BLaER1 treated with 17β-estradiol and CSF1 and Interleukin-3, amounts not matched to agents 10 nM and 100 nM (cell line): ENCODE measurements around the gene CCDC159.
A peak's percentile ranks its signal among the peaks of the same experiment; 100 is the strongest.
"Not testable (repeated sequence)": the region's sequence is repeated elsewhere in the genome, so short reads cannot be mapped to it uniquely, and the experiment has no call there.

Experiments
- H3K27ac ChIP-seq, 11 experiments: shearing (Covaris generic); formaldehyde crosslinking; 2 replicates each; pipeline ENCODE4 v1.8.1; 2022
- H3K27me3 ChIP-seq, 11 experiments: shearing (Covaris generic); formaldehyde crosslinking; 2 replicates each; pipeline ENCODE4 v1.8.1; 2022
- H3K36me3 ChIP-seq, 11 experiments: shearing (Covaris generic); formaldehyde crosslinking; 2 replicates each; pipeline ENCODE4 v1.8.1; 2022
- H3K4me1 ChIP-seq, 10 experiments: shearing (Covaris generic); formaldehyde crosslinking; 2 replicates each; pipeline ENCODE4 v1.8.1; 2022
- H3K4me2 ChIP-seq, 11 experiments: shearing (Covaris generic); formaldehyde crosslinking; 2 replicates each; pipeline ENCODE4 v1.8.1; 2022
- H3K4me3 ChIP-seq, 10 experiments: shearing (Covaris generic); formaldehyde crosslinking; 2 replicates each; pipeline ENCODE4 v1.8.1; 2022
- H3K9ac ChIP-seq, 11 experiments: shearing (Covaris generic); formaldehyde crosslinking; 2 replicates each; pipeline ENCODE4 v1.8.1; 2022
- H3K9me3 ChIP-seq, 11 experiments: shearing (Covaris generic); formaldehyde crosslinking; replicated peaks in 1 of 11; 2 replicates each; pipeline ENCODE4 v1.8.1; 2022
- H4K20me1 ChIP-seq, 11 experiments: shearing (Covaris generic); formaldehyde crosslinking; 2 replicates each; pipeline ENCODE4 v1.8.1; 2022
- Cebpa-rat ChIP-seq, 11 experiments: shearing (Covaris generic); IDR thresholded peaks; 2 replicates each; pipeline ENCODE4 v1.8.1; 2022

Gene CCDC159

DNA sequence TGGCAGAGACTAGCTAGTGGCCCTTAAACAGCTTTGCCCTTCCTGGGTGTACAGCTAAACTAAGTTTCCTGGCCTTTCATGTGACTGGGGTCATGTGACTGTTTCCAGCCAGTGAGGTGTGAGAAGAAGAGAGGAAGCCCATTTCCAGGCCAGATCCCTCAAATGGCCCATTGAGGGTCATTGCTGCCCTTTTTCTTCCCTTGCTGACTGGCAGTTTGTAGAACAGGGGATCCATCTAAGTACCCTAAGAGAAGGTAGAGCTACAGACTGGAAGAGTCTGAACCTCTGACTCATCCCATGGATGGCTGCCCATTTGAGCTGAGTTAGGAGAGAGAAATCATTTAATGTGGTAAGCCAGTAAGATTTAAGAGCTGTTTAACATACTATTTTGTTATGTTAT lies 30.9 kb downstream of the CCDC159 start:
- Histone ChIP-seq H3K4me1 (peaks cover 61 to 79% (median 69%) of the 10 kb centered on the region in 10 experiments), H3K9ac (peak overlapping the region in 6 of 11 experiments; percentile 13 to 49 (median 29); a peak in 7 of 22 replicates)

GRCh38 chr19:11377756-11378155 lies 31.4 kb downstream of the CCDC159 start:
- Histone ChIP-seq H3K27ac (peak overlapping the region in 10 of 11 experiments; percentile 33 to 95 (median 68); a peak in 18 of 22 replicates), H3K9ac (peak overlapping the region in 8 of 11 experiments; percentile 7 to 50 (median 37); a peak in 12 of 22 replicates)

More for the DNA sequence above, 30.9 kb downstream of the CCDC159 start:
- no peaks in the 10 kb centered on the region for H3K27me3 ChIP-seq
- H4K20me1 ChIP-seq: peaks cover 0 to 12% (median 0%) of the 10 kb centered on the region in 11 experiments; a peak in 4 of 22 replicates
- H3K27ac ChIP-seq: peak overlapping the region; percentile 33 to 95 (median 67); a peak in 20 of 22 replicates
- H3K9me3 ChIP-seq: no peaks in the 10 kb centered on the region
- H3K36me3 ChIP-seq: peaks cover 0 to 21% (median 0%) of the 10 kb centered on the region in 11 experiments; a peak in 3 of 22 replicates
- H3K4me2 ChIP-seq: peak overlapping the region; percentile 71 to 100 (median 99)
- H3K4me3 ChIP-seq: peak overlapping the region in 1 of 10 experiments; percentile 76; a peak in 2 of 20 replicates
- no peak for TF ChIP-seq Cebpa-rat (IDR thresholded peaks at IDR 0.05)

DNA sequence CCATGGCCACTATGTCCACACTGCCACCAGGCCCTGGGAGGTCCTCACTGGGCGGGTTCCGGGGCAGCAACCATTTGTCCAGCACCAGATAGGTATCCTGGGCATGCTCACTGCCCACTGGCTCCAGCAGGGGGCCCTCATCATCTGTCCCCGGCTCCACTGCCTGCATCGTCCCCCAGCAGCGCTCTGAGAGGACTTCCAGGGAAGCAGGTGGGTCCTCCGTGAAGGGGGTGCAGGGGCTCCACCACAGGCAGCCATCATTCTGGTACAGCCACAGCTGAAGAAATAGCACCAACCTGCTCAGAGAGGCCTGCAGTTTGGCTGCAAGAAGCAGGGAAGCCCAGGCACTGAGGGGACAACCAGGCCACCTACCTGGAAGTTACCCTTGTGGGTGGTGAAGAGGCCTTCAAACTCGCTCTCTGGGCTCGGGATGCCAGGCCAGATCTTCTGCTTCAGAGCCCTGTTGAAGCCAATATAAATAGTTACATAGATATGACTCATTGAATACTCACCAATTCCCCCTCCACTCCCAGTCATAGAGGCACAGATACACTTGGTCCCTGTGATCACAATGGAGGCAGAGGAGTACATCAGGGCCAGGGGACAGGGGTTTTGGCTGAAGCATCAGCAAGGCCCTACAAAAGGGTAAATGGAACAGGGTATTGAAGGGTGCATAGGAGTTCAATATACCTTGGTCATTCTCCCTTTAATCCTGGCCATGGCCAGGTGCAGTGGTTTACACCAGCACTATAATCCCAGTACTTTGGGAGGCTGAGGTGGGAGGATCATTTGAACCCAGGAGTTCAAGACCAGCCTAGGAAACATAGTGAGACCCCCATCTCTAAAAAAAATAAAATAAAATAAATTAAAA lies 32.2 kb downstream of the CCDC159 start:
- no peak for TF ChIP-seq Cebpa-rat (IDR thresholded peaks at IDR 0.05)
- H3K36me3 ChIP-seq: peaks cover 0 to 21% (median 0%) of the 10 kb centered on the region in 11 experiments; a peak in 3 of 22 replicates
- peaks cover 59 to 82% (median 72%) of the 10 kb centered on the region in 10 experiments for H3K4me1 ChIP-seq
- H3K4me2 ChIP-seq: peak overlapping the region; percentile 71 to 100 (median 99)
- H3K27ac ChIP-seq: peak overlapping the region in 9 of 11 experiments; percentile 33 to 95 (median 67); a peak in 12 of 22 replicates
- H3K27me3 ChIP-seq: peaks cover 0 to 12% (median 8%) of the 10 kb centered on the region in 11 experiments; a peak in 11 of 22 replicates
- peak overlapping the region in 7 of 11 experiments; percentile 9 to 50 (median 46); a peak in 9 of 22 replicates for H3K9ac ChIP-seq
- no peaks in the 10 kb centered on the region for H3K9me3 ChIP-seq
- peaks cover 0 to 12% (median 0%) of the 10 kb centered on the region in 11 experiments; a peak in 4 of 22 replicates for H4K20me1 ChIP-seq
- H3K4me3 ChIP-seq: no peak overlapping the region

More at GRCh38 chr19:11377756-11378155, 31.4 kb downstream of the CCDC159 start:
- TF ChIP-seq Cebpa-rat (IDR thresholded peaks at IDR 0.05): no peak
- Histone ChIP-seq H3K4me3 (peak overlapping the region in 1 of 10 experiments; percentile 17; a peak in 1 of 20 replicates), H4K20me1 (peaks cover 0 to 12% (median 0%) of the 10 kb centered on the region in 11 experiments; a peak in 4 of 22 replicates), H3K9me3 (no peaks in the 10 kb centered on the region), H3K27me3 (peaks cover 0 to 4% (median 2%) of the 10 kb centered on the region in 11 experiments; a peak in 7 of 22 replicates), H3K4me1 (peaks cover 62 to 82% (median 70%) of the 10 kb centered on the region in 10 experiments), H3K36me3 (peaks cover 0 to 21% (median 0%) of the 10 kb centered on the region in 11 experiments; a peak in 3 of 22 replicates), H3K4me2 (peak overlapping the region; percentile 71 to 100 (median 99))

GRCh38 chr19:11379269-11379845 lies 33.0 kb downstream of the CCDC159 start:
- Histone ChIP-seq H3K4me1 (peaks cover 52 to 82% (median 72%) of the 10 kb centered on the region in 10 experiments), H4K20me1 (peaks cover 0 to 12% (median 0%) of the 10 kb centered on the region in 11 experiments; a peak in 4 of 22 replicates), H3K36me3 (peaks cover 0 to 21% (median 0%) of the 10 kb centered on the region in 11 experiments; a peak in 3 of 22 replicates), H3K27me3 (peaks cover 0 to 16% (median 8%) of the 10 kb centered on the region in 11 experiments; a peak in 11 of 22 replicates), H3K4me2 (peak overlapping the region in 3 of 11 experiments; percentile 84 to 100 (median 99); a peak in 1 of 22 replicates)
- not testable (repeated sequence) for H3K9me3 ChIP-seq, H3K9ac ChIP-seq, H3K4me3 ChIP-seq, H3K27ac ChIP-seq

DNA sequence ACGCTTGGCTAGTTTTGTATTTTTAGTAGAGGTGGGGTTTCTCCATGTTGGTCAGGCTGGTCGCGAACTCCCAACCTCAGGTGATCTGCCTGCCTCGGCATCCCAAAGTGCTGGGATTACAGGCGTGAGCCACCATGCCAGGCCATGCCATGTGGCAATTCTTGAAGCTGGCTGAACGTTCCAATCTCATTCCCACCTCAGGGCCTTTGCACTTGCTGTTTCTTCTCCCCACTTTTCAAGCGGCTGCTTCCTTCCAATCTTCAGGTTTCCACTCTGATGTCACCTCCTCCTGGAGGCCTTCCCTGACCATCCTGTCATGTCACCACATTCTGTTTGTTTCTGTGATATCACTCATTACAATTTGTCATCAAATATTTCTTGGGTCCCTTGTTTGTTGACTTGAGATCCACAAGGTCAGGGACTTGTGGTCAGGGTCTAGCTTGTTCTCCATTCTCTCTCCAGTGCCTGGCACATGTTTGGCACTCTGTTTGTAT lies 33.6 kb downstream of the CCDC159 start:
- H3K9me3 ChIP-seq: no peaks in the 10 kb centered on the region
- peak overlapping the region; percentile 66 to 93 (median 86); a peak in 19 of 22 replicates for H3K4me2 ChIP-seq
- H3K9ac ChIP-seq: 0 out of 22 replicates have a peak overlapping the region, but pooled peaks of 1 of the 11 experiments have one; percentile 79
- peaks cover 52 to 87% (median 78%) of the 10 kb centered on the region in 10 experiments for H3K4me1 ChIP-seq
- TF ChIP-seq Cebpa-rat (IDR thresholded peaks at IDR 0.05): no peak
- peak overlapping the region in 1 of 10 experiments; percentile 51; a peak in 1 of 20 replicates for H3K4me3 ChIP-seq
- H3K36me3 ChIP-seq: peaks cover 0 to 21% (median 0%) of the 10 kb centered on the region in 11 experiments; a peak in 3 of 22 replicates
- H3K27me3 ChIP-seq: peaks cover 0 to 16% (median 8%) of the 10 kb centered on the region in 11 experiments; a peak in 11 of 22 replicates
- peak overlapping the region in 3 of 11 experiments; percentile 71 to 80 (median 73); a peak in 2 of 22 replicates for H3K27ac ChIP-seq
- peaks cover 0 to 12% (median 0%) of the 10 kb centered on the region in 11 experiments; a peak in 4 of 22 replicates for H4K20me1 ChIP-seq

DNA sequence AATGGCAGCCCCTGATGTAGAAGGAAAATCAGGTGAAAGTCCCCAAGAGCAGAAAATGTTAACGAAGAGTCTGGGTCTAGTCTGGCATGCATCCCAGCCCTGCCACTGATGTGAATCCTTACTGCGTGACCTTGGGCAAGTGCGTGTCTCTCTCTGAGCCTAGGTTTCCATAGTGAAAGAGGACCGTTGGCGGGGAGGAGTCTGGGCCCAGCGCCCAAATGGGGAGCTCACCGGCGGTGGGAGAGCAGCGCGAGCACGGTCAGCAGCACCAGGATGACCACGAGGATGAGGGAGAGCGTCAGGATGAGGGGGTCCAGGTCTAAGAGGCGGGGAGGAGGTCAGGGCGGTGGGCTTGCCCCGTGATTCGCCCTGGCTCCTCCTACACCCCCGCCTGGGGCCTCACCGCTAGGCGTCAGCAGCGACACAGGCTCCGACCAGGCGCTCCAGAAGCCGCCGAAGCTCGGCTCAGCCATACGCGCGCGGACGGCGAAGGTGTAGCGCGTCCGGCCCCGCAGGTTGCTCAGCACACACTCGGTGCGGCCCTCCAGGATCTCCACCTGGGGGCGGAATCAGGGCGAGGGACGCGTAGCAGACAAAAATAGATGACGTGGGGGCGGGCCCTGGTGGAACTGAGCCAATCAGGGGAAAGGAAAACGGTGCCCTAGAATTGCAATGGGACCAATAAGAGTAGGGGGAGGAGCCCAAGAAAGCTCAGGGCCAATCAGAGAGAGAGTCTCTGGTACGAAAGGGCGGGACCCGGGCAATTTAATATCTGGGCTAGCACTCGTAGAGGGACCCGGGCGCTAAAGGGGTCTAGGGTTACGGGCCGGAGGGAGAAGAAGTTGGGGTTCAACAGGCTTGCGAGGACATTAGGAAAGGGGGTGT lies 34.6 kb downstream of the CCDC159 start:
- Histone ChIP-seq H3K9me3 (no peaks in the 10 kb centered on the region), H3K36me3 (peaks cover 0 to 17% (median 0%) of the 10 kb centered on the region in 11 experiments; a peak in 3 of 22 replicates), H3K27ac (peak overlapping the region in 10 of 11 experiments; percentile 54 to 80 (median 68); a peak in 19 of 22 replicates), H3K27me3 (peaks cover 0 to 16% (median 8%) of the 10 kb centered on the region in 11 experiments; a peak in 11 of 22 replicates), H4K20me1 (peaks cover 0 to 12% (median 0%) of the 10 kb centered on the region in 11 experiments; a peak in 4 of 22 replicates), H3K9ac (peak overlapping the region; percentile 53 to 79 (median 74)), H3K4me3 (peak overlapping the region; percentile 51 to 75 (median 62)), H3K4me2 (peak overlapping the region; percentile 66 to 93 (median 86)), H3K4me1 (peaks cover 49 to 85% (median 73%) of the 10 kb centered on the region in 10 experiments)
- no peak for TF ChIP-seq Cebpa-rat (IDR thresholded peaks at IDR 0.05)
